Measurements from ENCODE around the gene DYNLT3.

Gene DYNLT3, protein sequence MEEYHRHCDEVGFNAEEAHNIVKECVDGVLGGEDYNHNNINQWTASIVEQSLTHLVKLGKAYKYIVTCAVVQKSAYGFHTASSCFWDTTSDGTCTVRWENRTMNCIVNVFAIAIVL

DNA sequence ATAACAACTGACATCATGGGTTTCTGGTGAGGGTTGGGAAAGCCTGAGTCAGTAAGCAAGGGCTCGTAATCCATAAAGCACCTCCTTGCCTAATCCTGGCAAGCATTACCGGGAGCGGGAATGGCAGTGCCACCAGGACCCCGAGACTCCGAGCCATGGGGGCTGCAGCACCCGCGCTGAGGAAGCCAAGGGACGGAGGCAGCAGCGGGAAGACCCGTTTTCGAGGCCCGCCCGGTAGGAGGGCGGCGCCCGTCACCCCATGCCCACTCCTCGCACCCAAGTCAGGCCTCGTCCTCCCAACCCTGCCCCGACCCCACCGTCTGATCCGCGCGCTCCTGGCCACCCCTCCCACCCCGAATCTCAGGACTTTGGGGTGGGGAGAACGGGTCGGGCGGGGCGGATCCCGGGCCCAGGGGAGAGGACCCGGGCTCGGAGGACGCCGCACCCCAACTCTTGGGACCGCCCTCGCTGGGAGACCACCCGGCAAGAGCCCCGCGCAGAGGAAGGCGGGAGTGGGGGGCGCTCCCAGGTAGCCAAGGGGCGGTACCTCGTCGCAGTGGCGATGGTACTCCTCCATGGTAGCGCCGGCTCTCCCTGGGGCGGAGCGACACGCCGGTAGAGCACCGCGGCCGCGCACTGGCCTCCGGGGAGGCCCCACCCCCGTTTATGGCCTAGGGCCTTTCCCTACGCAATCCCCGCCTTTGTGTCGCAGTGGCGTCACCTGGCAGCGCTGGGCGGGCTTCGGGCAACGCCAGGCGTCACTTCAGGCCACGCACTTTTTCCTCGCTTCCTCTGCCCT, at the start of gene DYNLT3:
TSS of gene DYNLT3 (minus strand) at position 638 of the 799 bp plus-strand sequence. CDS start at position 577, 61 bp downstream.
- DNase-seq (ENCODE audit: low spot score) = peak; percentile 55

DNA sequence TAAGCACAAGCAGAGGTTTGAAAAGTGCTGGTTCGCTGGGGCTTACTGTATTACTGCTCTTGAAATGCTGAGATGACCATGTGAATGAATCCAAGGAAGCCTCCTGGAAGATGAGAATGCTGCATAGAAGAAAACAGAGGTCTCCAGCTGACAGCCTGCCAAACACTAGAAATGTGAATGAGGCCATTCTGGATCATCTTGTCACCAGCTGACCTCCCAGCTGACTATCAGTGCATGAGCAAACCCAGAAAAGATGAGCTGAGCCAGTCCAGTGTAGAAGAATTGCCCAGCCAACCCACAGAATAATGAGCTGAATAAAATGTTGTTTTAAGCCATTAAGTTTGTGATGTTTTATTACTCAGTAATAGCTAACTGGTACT, 49.1 kb upstream of the DYNLT3 start:
- DNase-seq (ENCODE audit: low spot score) = peak; percentile 16

DNA sequence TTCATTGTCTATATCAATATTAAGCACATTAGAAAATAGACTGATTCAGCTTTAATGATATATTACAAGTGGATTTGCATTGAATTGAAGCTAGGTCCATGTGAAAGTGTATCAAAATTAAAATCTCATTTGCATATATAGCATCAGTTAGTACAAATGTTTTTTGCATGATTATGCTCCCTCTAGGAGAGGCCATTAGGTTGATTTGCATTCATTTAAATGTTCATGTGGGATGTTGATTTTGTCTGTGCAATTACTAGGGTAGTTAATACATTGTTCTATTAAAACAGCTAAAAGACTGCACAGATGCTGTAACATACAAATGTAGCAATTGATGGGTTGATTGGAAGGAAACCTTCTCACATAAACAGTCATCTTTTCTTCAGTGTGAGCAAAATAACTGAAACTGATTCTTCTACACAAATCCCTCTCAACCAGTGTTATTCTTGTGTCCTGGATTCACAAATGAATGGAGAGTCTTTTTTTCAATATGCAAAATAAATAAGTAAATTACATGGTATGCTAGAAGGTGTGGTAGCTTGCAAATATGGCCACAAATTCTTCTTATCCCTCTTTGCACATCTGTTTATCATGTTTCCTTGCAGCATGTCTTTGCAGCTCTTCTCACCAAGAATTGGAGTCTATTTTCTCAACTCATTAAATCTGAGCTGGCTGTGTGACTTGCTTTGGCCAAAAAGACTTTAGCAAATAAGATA, 48.6 kb upstream of the DYNLT3 start:
- DNase-seq (ENCODE audit: low spot score) = no peak

DNA sequence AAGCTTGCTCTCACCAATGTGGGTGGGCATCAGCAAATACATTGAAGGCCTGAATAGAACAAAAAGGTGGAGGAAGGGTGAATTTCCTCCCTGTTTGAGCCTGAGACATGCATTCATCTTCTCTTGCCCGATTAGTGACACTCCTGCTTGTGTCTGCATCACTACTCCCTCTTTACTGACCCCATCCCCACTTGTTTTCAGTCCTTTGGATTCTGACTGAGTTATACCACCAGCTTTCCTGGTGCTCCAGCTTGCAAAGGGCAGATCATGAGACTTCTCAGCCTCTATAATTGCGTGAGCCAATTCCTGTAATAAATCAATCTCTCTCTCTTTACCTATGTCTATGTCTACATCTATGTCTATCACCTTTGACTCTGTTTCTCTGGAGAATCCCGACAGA, 47.4 kb upstream of the DYNLT3 start:
- no peak for DNase-seq (ENCODE audit: low spot score)

DNA sequence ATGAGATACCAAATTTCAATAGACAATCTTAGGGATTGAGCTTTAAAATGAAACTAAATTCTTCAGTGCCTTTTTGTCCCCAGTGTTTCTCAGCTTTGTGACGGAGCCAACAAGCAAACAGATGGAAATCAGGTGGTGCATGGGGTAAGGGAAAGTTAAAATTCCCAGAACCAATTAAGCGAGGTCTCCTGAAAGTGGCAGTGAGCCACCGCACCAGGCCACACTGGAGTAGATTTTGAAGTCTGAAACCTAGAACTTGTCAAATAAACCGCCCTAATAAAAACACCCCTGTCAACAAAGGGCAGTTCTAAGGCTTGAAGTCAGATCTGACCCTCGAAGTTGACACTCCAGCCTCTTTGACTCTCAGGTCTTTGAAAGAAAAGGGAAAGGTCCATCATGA, 40.6 kb upstream of the DYNLT3 start:
- DNase-seq (ENCODE audit: low spot score) = no peak

DNA sequence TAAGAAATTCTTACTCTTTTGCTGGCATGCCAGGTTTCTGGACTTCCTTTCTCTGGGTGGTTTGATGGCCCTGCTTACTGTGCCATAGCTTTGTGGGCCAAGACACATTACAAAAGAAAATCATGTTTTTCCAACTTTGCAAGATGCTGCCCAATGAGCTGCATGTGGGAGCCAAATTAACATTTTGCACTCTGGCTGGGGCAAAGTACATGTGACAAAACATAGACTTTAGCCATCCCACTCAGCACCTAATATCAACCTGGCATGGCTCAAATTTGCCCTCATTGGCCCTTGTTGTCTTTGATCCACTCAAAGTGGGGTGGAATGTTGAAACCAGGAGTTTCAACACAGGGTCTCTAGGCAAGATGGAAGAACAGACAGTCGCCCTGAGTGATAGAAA, 40.0 kb upstream of the DYNLT3 start:
- DNase-seq (ENCODE audit: low spot score) = no peak

DNA sequence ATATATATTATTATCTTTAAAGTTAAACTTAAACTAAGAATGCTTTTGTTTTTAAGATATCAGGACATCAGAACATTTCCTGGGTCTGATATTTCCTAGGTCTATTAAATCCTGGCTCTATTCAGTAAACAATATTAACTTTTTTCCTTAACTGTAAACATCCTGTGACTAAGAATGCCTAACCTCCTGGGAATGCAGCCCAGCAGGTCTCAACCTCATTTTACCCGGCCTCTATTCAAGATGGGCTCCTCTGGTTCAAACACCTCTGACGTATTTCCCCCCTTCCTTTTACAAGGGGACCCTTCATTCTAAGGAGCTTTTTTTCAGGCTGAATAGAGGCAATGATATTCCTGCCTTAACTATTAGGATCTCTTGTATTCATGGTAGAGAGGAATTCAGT, 35.8 kb upstream of the DYNLT3 start:
- no peak for DNase-seq (ENCODE audit: low spot score)

DNA sequence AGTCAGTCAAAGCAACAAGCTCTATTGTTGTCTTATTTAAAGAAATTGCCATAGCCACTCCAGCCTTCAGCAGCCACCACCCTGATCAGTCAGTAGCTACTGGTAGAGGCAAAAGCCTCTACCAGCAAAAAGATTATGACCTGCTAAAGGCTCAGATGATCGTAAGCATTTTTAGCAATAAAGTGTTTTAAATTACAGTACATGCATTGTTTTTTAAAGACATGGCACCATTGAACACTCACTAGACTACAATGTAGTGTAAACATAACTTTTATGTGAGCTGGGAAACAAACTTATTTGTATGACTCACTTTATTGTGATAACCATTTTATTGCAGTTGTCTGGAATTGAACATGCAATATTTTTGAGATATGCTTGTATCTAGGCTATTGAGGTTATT, 32.3 kb upstream of the DYNLT3 start:
- no peak for DNase-seq (ENCODE audit: low spot score)

DNA sequence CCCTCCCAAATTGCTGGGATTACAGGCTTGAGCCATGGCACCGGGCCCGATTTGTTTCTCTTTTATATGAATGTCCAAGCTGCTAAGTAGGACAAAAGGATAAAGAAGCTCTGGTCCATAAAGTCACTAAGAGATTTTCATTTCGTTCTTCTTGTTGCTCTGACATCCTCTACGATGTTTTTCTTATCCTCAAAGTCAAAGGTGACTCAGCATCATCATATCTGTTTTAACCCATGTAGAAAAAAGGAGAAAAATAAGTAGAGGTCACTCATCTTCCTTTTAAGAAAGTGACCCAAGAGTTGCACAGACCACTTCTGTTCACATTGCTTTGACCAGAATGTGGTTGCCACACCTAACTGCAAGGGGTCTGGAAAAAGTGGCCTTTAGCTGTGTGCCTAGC, 29.3 kb upstream of the DYNLT3 start:
- DNase-seq (ENCODE audit: low spot score) = no peak

DNA sequence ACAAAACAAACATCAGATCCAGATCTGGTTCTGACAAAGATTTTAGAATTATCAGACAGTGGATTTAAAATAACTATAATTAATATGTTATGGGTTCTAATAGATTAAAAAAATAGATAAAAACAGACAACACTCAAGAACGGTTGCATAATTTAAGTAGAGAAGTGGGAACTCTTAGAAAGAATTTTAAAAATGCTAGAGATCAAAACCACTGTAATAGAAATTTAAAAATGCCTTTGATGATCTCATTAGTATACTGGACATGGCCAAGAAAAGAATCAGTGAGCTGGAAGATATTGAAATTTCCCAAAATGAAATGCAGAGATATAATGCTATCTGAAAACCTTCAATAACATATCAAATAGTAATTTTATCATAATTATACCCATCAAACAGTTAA, 28.3 kb upstream of the DYNLT3 start:
- DNase-seq (ENCODE audit: low spot score) = no peak

DNA sequence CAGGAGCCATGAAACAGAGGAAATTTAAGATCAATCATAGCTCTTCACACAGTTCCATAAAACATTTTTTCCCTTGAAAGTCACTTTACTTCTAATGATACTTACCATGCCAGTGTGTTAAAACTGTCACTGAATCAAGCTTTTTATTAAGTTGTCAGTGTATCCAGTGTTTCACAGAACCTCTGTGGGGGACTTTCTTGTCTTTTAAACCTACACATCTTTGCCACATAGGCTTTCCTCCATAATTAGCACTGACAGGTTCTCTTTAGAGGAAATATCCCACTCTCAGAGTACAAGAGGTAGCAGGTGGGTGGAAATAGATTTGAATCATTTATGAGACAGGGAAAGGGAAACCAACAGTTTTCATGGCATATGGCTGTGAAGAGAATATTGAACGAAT, 25.8 kb upstream of the DYNLT3 start:
- no peak for DNase-seq (ENCODE audit: low spot score)

DNA sequence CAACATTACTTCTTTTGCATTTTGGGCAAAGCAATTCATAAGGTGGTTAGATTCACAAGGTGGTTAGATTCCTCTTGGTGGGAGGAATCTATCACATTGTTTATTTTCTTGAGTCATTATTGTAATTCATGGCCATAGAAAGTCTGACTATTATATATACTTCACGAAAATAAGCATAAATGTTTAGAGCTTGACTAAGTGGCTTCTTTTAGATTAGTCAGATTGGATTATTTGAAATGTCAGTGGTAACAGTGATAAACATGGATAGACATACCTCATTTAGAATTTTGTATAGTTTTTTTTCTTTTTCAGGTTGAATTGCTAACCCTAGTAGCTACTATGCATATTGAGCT, 24.9 kb upstream of the DYNLT3 start:
- no peak for DNase-seq (ENCODE audit: low spot score)

DNA sequence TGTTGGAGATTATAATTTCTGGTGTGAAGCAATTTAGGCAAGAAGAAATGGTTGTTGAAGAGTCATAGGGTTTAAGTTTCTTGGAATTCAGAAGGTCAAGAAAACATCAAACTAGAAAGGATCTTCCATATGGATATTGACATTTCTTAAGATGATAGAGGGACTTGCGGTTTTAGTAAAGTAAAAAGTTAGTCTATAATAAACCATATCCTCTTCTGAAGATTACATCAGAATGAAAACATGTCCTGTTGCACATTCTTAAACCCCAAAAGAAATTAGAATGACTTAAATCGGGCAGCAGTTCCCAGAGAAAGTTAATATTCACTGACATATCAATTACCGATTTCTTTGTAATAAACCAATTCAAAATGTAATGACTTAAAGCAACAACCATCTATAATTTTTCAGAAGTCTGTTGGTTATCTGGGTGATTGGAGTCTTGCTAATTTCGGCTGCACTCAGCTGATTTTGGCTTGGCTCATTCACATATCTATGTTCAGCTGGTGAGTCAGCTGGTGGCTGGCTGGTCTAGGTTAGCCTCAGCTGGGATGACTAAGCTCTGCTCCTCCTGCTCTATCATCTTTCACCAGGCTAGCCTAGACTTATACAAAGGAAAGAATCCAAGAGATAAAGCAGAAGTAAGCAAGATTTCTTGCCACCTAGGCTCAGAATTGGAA, 24.4 kb upstream of the DYNLT3 start:
- DNase-seq (ENCODE audit: low spot score) = no peak

DNA sequence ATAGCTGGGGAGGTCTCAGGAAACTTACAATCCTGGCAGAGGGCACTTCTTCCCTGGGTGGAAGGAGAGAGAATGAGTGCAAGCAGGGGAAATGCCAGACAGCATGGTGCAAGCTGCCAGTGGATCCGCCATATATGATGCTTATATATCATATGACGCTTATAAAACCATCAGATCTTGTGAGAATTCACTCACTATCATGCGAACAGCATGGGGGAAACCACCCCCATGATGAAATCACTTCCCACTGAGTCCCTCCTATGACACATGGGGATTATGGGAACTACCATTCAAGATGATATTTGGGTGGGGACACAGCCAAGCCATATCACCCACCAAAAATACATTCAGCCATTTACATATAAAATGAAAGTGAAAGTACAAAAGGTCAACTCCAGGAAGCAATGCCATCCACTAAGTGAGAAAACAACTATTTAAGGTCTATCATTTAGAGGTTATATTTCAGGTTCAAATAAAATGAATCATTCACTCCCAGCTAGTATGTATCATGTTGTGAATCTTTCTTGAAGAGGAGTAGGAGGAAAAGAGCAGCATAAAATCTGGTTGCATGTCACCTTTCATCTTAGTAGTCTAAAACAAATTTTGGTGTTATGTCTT, 20.3 kb upstream of the DYNLT3 start:
- no peak for DNase-seq (ENCODE audit: low spot score)

DNA sequence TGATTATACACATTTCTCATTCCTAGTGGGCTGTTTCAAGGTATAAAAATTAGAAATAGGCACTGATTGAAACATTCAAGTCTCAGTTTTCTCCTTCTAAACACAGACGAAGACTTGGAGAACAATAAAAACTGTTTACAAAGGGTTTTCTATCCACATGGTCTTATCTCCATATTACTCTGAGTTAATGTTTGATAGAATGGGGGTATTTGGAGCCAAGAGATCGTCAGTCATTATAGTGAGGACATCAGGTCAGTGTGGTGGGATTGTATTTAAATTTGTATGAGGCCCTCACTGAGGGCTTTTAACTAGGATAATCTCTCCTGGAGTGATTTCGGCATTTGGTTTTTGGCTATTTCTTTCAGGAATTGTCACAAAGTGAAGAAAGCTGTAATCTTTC, 16.4 kb upstream of the DYNLT3 start:
- DNase-seq (ENCODE audit: low spot score) = no peak

DNA sequence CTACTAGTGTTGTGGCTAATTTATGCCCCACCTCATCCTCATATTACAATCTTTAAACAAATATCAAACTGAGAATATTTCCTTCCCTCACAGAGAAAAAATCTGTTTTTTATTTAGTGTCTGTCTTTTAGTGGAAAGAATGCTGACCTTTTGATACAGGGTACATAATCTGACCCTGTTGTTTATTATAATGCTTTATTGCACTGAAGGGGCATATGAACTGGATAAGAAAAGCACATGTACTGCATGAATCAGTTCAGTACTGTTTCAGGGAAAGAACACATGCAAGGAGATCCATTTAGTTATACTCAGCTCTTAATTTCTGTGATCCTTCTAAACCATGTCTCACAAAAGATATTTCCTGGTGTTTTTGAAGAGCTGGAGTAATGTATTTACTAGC, 15.5 kb upstream of the DYNLT3 start:
- DNase-seq (ENCODE audit: low spot score) = no peak

DNA sequence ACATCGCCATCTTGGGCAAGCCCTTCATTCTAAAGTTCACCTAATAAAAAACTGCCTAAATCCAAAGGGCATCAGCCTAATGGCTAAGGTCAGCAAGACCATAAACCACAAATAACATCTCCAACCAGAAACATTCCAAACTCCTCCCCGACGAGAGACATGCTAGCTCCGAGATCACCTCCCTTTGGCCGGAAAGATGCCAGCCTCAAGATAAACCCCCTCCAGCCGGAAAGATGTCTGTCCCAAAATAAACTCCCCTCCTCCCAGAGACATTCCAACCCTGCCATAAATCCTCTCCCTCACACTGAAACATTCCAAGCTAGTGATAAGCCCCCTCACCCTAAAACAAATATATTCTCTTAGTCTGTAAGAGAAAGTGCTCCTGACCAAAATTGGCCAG, 13.3 kb upstream of the DYNLT3 start:
- no peak for DNase-seq (ENCODE audit: low spot score)

DNA sequence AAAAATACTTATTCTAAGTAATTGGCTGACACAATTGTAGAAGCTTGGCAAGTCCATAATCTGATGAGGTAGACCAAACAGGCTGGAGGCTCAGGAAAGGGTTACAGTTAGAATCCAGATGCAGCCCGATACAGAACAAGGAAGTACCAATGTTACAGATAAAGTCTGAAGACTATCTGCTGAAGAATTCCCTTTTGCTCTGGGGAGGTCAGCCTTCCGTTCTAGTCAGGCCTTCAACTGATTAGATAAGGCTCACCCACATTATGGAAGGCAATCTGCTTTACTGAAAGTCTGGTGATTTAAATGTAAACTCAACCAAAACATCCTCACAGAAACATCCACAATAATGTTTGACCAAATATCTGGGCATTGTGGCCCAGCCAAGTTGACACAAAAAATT, 7.4 kb upstream of the DYNLT3 start:
- no peak for DNase-seq (ENCODE audit: low spot score)

DNA sequence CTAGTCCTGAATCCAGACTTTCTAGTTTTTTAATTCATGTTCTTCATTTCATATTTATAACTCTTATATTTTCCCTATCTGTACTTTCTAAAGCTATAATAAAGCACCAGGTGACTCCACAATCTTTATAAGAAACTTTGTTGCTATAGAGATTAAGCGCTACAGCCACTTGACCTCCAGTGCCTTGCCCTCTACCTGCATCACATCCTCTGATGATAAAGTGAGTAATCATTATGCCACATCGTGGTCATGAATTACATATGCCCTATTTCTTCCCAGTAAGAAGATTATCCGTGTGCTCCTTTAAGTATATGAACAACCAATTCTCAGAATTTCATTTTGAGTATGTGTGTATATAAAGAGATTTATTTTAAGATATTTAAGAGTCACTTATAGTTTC, 6.8 kb upstream of the DYNLT3 start:
- no peak for DNase-seq (ENCODE audit: low spot score)

DNA sequence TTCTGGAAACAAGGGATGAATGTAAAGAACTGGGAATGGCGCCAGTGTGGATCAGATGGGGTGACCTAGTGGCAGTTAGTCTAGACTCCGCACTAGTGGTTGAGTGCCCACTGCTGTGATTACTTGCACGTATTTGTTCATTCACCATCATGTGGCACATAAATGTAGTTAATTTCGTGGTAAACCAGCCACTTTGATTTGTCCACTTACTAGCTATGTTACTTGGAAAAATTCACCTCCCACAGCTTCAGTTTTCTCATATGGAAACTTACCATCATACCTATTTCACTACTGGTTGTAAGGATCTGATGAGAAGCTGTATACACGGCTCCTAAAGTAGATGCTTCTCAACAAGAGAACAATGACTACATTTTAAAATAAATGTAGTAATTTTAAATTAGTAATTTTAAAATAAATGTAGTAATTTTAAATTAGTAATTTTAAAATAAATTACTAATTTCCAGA, 394 bp upstream of the DYNLT3 start:
- no peak for DNase-seq (ENCODE audit: low spot score)

DNA sequence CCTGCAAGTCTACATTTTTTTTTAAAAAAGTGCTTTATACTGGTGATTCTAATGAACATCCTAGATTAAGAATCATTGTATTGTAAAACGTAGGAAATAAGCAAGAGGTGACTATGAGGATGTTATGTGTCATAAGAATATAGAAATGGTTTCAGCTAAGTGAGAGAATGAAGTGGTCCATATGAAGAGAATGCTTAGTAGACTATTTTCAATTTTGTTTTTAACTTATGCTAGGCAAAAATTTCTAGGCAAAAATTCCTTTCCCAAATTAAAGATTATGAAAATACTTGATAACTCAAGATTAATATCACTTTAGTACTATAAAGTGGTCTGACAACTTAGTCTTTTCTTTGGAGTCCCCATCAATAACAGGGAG, 825 bp downstream of the DYNLT3 start:
- DNase-seq (ENCODE audit: low spot score) = no peak

DNA sequence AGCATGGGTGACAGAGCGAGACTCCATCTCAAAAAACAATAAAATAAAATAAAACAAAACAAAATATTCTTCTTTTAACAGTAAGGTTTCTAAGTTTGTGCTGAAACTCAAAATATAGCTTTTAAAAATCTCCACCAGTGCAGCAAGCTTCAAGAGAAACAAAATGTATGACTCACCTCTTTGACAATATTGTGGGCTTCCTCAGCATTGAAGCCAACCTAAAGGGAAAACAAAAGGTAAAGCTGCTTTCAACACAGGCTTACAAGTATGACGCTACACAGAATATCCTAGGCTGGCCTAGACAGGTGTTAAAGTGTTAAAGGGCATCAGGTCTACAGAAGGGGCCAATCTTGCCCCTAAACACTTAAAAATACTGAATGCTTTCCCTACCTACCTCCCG, 1.2 kb downstream of the DYNLT3 start:
- DNase-seq (ENCODE audit: low spot score) = no peak

DNA sequence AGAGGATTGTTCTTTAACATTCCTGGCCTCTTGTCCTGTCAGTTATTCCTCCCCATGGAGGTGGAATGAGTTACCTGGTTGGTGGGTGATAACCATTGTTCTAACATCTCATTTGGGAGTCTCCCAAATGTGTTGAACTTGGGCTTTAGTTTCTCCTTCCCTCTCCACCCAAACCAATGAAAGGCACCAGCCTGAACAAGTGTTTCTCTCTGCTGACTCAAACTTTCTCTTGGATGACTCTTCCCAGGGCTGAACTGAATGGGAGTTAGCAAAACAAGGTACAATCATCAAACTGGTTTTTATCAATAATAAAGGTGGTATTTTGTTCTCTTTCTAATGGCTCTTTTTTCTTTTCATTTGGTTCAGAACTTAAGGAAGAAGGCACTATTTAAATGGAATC, 2.7 kb downstream of the DYNLT3 start:
- DNase-seq (ENCODE audit: low spot score) = no peak
